Measurements from ENCODE around the gene IL17RC. TPM values are rescaled to one million over a fixed set of nuclear protein-coding genes. Genes with fewer than 3 reads are reported as not detected.
A peak's percentile ranks its signal among the peaks of the same experiment; 100 is the strongest.
"Not testable (repeated sequence)": the region's sequence is repeated elsewhere in the genome, so short reads cannot be mapped to it uniquely, and the experiment has no call there.

IL17RC gene
- total RNA-seq, 1 experiment from 2014 or later: 14.8 TPM

- Histone ChIP-seq H3K9me3 (no peaks in the 10 kb centered on the region), H3K4me3 (no peak overlapping the region; the same call in 1 of the 2 replicates), H3K36me3 (peaks cover 25% of the 10 kb centered on the region), H3K27me3 (no peaks in the 10 kb centered on the region)
- no peak for DNase-seq
Measured at GRCh38 chr3:9889405-9889804, 27.5 kb upstream of the IL17RC start.

- peak; percentile 79 for DNase-seq
- H3K27me3 ChIP-seq: no peaks in the 10 kb centered on the region
- peak within 1 kb of the TSS; percentile 90 for H3K4me3 ChIP-seq
- H3K36me3 ChIP-seq: peaks cover 31% of the 10 kb centered on the region
- H3K9me3 ChIP-seq: no peaks in the 10 kb centered on the region
Measured at GRCh38 chr3:9890249-9891071, 26.4 kb upstream of the IL17RC start, which contains the start of gene JAGN1. Gene JAGN1 (plus strand): TSS chr3:9890610. CDS start chr3:9890723, 113 bp downstream.

- Histone ChIP-seq H3K9me3 (no peaks in the 10 kb centered on the region), H3K36me3 (peaks cover 31% of the 10 kb centered on the region), H3K27me3 (no peaks in the 10 kb centered on the region), H3K4me3 (peak overlapping the region; percentile 90)
- DNase-seq: no peak
Measured at GRCh38 chr3:9891072-9891622, 25.8 kb upstream of the IL17RC start.

- H3K9me3 ChIP-seq: no peaks in the 10 kb centered on the region
- no peaks in the 10 kb centered on the region for H3K27me3 ChIP-seq
- H3K4me3 ChIP-seq: no peak overlapping the region
- DNase-seq: no peak
- peaks cover 31% of the 10 kb centered on the region for H3K36me3 ChIP-seq
Measured at GRCh38 chr3:9893739-9894138, 23.2 kb upstream of the IL17RC start.

GRCh38 chr3:9895715-9896114 lies 21.2 kb upstream of the IL17RC start:
- H3K27me3 ChIP-seq, H3K9me3 ChIP-seq, H3K4me3 ChIP-seq, DNase-seq: not testable (repeated sequence)
- H3K36me3 ChIP-seq: peaks cover 31% of the 10 kb centered on the region

GRCh38 chr3:9896755-9897407 lies 20.0 kb upstream of the IL17RC start:
- DNase-seq, H3K4me3 ChIP-seq: not testable (repeated sequence)
- peaks cover 27% of the 10 kb centered on the region for H3K36me3 ChIP-seq

GRCh38 chr3:9897408-9898372 lies 19.2 kb upstream of the IL17RC start:
- peak; percentile 30 for DNase-seq
- Histone ChIP-seq H3K4me3 (no peak overlapping the region), H3K27me3 (no peaks in the 10 kb centered on the region), H3K9me3 (no peaks in the 10 kb centered on the region), H3K36me3 (peaks cover 21% of the 10 kb centered on the region)

More at GRCh38 chr3:9896755-9897407, 20.0 kb upstream of the IL17RC start:
- not testable (repeated sequence) for H3K27me3 ChIP-seq, H3K9me3 ChIP-seq

GRCh38 chr3:9898467-9899241 lies 18.2 kb upstream of the IL17RC start:
- no peaks in the 10 kb centered on the region for H3K27me3 ChIP-seq
- peaks cover 12% of the 10 kb centered on the region for H3K36me3 ChIP-seq
- no peak overlapping the region for H3K4me3 ChIP-seq
- H3K9me3 ChIP-seq: no peaks in the 10 kb centered on the region
- DNase-seq: no peak

GRCh38 chr3:9899289-9899791 lies 17.6 kb upstream of the IL17RC start:
- H3K27me3 ChIP-seq: no peaks in the 10 kb centered on the region
- H3K4me3 ChIP-seq: no peak overlapping the region
- no peaks in the 10 kb centered on the region for H3K9me3 ChIP-seq
- H3K36me3 ChIP-seq: peaks cover 6% of the 10 kb centered on the region
- no peak for DNase-seq

- not testable (repeated sequence) for DNase-seq, H3K27me3 ChIP-seq, H3K4me3 ChIP-seq, H3K36me3 ChIP-seq, H3K9me3 ChIP-seq
Measured at GRCh38 chr3:9900965-9901415, 15.9 kb upstream of the IL17RC start.

GRCh38 chr3:9901967-9902366 lies 14.9 kb upstream of the IL17RC start:
- no peak for DNase-seq
- no peak overlapping the region for H3K4me3 ChIP-seq

GRCh38 chr3:9902372-9903237 lies 14.3 kb upstream of the IL17RC start, which contains the start of gene IL17RE:
Gene IL17RE (plus strand): TSS chr3:9902848. CDS start chr3:9902933, 85 bp downstream.
- no peaks in the 10 kb centered on the region for H3K36me3 ChIP-seq
- no peak for DNase-seq
- no peak within 1 kb of the TSS for H3K4me3 ChIP-seq
- H3K9me3 ChIP-seq: no peaks in the 10 kb centered on the region
- no peaks in the 10 kb centered on the region for H3K27me3 ChIP-seq

More at GRCh38 chr3:9901967-9902366, 14.9 kb upstream of the IL17RC start:
- Histone ChIP-seq H3K27me3 (no peaks in the 10 kb centered on the region), H3K36me3 (no peaks in the 10 kb centered on the region), H3K9me3 (no peaks in the 10 kb centered on the region)

- DNase-seq: peak; percentile 68
- no peaks in the 10 kb centered on the region for H3K27me3 ChIP-seq
- H3K36me3 ChIP-seq: no peaks in the 10 kb centered on the region
- H3K9me3 ChIP-seq: no peaks in the 10 kb centered on the region
- no peak overlapping the region for H3K4me3 ChIP-seq
Measured at GRCh38 chr3:9903238-9903624, 13.7 kb upstream of the IL17RC start.

GRCh38 chr3:9903904-9904303 lies 13.0 kb upstream of the IL17RC start:
- no peak for DNase-seq
- Histone ChIP-seq H3K36me3 (no peaks in the 10 kb centered on the region), H3K9me3 (no peaks in the 10 kb centered on the region), H3K27me3 (no peaks in the 10 kb centered on the region), H3K4me3 (no peak overlapping the region)

- H3K27me3 ChIP-seq: no peaks in the 10 kb centered on the region
Measured at GRCh38 chr3:9906480-9906879, 10.4 kb upstream of the IL17RC start.

More at GRCh38 chr3:9906480-9906879, 10.4 kb upstream of the IL17RC start:
- Histone ChIP-seq H3K4me3 (no peak overlapping the region), H3K36me3 (no peaks in the 10 kb centered on the region), H3K9me3 (no peaks in the 10 kb centered on the region)
- no peak for DNase-seq

All from MG63 (cell line).